ENCODE data around the gene FOSB.

The FOSB gene

DNA sequence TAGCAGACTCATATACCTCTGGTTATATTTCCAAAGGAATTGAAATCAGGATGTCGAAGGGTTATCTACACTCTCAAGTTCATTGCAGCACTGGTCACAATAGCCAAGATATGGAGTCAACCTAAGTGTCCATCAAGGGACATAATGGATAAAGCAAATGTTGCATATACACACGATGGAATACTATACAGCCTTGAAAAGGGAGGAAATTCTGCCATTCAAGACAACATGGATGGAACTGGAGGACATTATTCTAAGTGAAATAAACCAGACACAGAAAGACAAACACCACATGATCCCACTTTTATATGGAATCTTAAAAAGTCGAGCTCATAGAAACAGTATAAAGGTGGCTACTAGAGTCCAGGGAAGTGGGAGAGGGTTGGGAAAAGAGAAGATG is 30.5 kb upstream of the FOSB start:
- no peak for DNase-seq (ENCODE audit: low spot score)
- TF ChIP-seq CTCF (IDR thresholded peaks at IDR 0.05; ENCODE audit: extremely low read depth, insufficient read depth, missing control alignments): no peak
- in situ Hi-C loops (cut with MboI; ENCODE audit: low pct_unique_long_range_greater_than_20kb, low sequenced_read_pairs, unreplicated experiment): no loop called here

DNA sequence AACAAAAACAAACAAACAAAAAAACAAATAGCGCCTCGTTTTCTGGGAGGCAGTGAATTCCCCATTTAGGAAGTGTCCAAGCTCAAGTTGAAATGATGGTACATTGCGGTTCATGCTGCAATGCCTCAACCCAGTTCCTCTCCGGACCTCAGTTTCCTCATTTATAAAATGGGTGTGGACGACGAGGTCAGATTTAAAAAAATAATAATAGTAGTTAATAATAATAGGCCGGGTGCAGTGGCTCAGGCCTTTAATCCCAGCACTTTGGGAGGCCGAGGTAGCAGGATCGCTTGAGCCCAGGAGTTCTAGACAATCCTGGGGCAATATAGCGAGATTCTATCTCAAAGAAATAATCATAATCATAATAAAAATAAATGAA is 28.6 kb upstream of the FOSB start:
- DNase-seq (ENCODE audit: low spot score): no peak
- in situ Hi-C loops (cut with MboI; ENCODE audit: low pct_unique_long_range_greater_than_20kb, low sequenced_read_pairs, unreplicated experiment): no loop called here
- no peak for TF ChIP-seq CTCF (IDR thresholded peaks at IDR 0.05; ENCODE audit: extremely low read depth, insufficient read depth, missing control alignments)

GRCh38 chr19:45439569-45440258 is 28.1 kb upstream of the FOSB start:
- TF ChIP-seq CTCF (IDR thresholded peaks at IDR 0.05; ENCODE audit: extremely low read depth, insufficient read depth, missing control alignments): peak; percentile 91
- in situ Hi-C loops (cut with MboI; ENCODE audit: low pct_unique_long_range_greater_than_20kb, low sequenced_read_pairs, unreplicated experiment): loop anchor here (5.0 kb wide), 1 partner anchor 38 kb away; no protein-coding TSS in a partner anchor
- peak; percentile 92 for DNase-seq (ENCODE audit: low spot score)

GRCh38 chr19:45440259-45440638 is 27.5 kb upstream of the FOSB start:
- DNase-seq (ENCODE audit: low spot score): peak; percentile 24
- in situ Hi-C loops (cut with MboI; ENCODE audit: low pct_unique_long_range_greater_than_20kb, low sequenced_read_pairs, unreplicated experiment): loop anchor here (5.0 kb wide), 1 partner anchor 37 kb away; no protein-coding TSS in a partner anchor
- TF ChIP-seq CTCF (IDR thresholded peaks at IDR 0.05; ENCODE audit: extremely low read depth, insufficient read depth, missing control alignments): no peak

GRCh38 chr19:45440873-45441654 is 26.7 kb upstream of the FOSB start:
- TF ChIP-seq CTCF (IDR thresholded peaks at IDR 0.05; ENCODE audit: extremely low read depth, insufficient read depth, missing control alignments): no peak

DNA sequence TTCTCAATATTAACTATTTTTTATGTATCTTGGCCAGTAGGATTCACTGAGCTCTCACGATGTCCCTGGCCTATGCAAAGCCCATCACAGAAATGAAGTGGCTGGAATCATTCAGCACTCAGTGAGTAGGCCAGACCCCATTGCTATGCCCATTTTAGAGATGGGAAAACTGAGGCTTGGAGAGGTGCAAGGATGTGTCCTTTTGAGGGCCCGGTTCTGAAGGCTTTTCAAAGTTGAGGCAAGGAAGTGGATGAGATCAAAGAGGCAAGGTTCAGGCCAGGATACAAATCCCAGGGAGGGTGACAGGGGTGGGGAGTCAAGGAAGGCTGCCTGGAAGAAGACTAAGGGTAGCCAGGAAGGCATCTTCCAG is 25.4 kb upstream of the FOSB start:
- no peak for DNase-seq (ENCODE audit: low spot score)
- in situ Hi-C loops (cut with MboI; ENCODE audit: low pct_unique_long_range_greater_than_20kb, low sequenced_read_pairs, unreplicated experiment): loop anchor here (5.0 kb wide), 1 partner anchor 35 kb away; no protein-coding TSS in a partner anchor

More at GRCh38 chr19:45440873-45441654, 26.7 kb upstream of the FOSB start:
- DNase-seq (ENCODE audit: low spot score): no peak
- in situ Hi-C loops (cut with MboI; ENCODE audit: low pct_unique_long_range_greater_than_20kb, low sequenced_read_pairs, unreplicated experiment): loop anchor here (5.0 kb wide), 1 partner anchor 36 kb away; no protein-coding TSS in a partner anchor

More for the DNA sequence above, 25.4 kb upstream of the FOSB start:
- no peak for TF ChIP-seq CTCF (IDR thresholded peaks at IDR 0.05; ENCODE audit: extremely low read depth, insufficient read depth, missing control alignments)
